ENCODE data around the gene TMEFF2.

The TMEFF2 gene

DNA sequence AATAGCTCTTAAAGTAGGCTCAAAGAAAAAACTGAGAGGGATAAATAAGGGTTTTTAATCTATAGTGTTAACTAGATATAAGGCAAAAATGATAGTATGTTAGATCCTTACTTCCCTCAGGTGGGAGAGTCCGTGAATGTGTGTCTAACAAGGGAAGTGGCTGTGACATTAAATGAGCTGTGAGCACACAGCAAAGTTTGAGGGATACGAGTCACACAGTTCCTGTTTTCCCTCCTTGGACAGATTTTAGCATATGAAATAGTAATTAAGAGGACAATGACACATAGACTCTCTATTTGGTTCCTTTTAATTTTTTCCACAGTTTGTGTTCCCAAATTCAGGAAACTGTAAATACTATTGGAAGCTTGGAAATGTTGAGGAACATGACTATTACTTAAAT lies 199.4 kb downstream of the TMEFF2 start:
- Histone ChIP-seq H3K4me3 (ENCODE audit: control insufficient read depth in 1 of 7, extremely low read depth in 1 of 7, insufficient read depth in 4 of 7, low read depth in 2 of 7, low read length in 6 of 7) (no peak overlapping the region), H3K36me3 (ENCODE audit: control insufficient read depth in 4 of 4, insufficient read depth in 4 of 4, low read length in 3 of 4) (no peaks in the 10 kb centered on the region), H3K27me3 (replicated peaks in 2 of 5; ENCODE audit: control insufficient read depth in 4 of 5, insufficient read depth in 5 of 5, low read length in 4 of 5) (no peaks in the 10 kb centered on the region), H3K27ac (ENCODE audit: insufficient read depth in 1 of 2, low read depth in 1 of 2, low read length in 2 of 2, poor library complexity in 1 of 2, severe bottlenecking in 2 of 2) (no peak overlapping the region), H3K4me1 (ENCODE audit: control extremely low read depth in 1 of 4, control insufficient read depth in 4 of 4, insufficient read depth in 4 of 4, low read length in 3 of 4) (peaks cover 0 to 4% (median 0%) of the 10 kb centered on the region in 4 experiments), H3K9me3 (ENCODE audit: control extremely low read depth in 1 of 5, control insufficient read depth in 4 of 5, insufficient read depth in 2 of 5, low read depth in 1 of 5, low read length in 4 of 5) (no peaks in the 10 kb centered on the region)
- 29% methylated on average over 1 of the region's 2 CpGs for WGBS (ENCODE audit: insufficient coverage)
- ChIA-PET POLR2A (no interaction called here), CTCF (interaction anchor here (1.2 kb wide), 1 partner anchor 49 kb away, joined by 3 read pairs; no protein-coding TSS in a partner anchor)
- DNase-seq: peak in 2 of 3 donors; percentile 27 to 46

DNA sequence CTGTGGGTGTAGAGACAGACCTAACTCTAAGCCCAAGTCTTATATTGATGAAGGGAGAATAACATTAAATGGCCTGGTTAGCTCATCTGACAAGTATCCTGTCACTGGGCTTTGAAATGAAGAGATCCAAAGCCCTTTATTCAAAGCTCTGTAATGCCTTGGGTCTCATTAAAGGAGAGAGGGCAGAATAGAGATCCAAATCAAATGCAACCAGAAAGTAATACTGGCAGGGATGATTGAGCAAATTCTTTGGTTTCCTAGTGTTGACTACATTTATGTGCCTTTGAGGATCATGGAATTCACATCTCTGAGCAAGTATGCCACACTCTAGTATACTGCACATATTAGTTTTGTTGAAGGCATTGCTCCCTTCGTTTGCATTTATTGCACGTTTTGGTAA lies 200.0 kb downstream of the TMEFF2 start:
- Histone ChIP-seq H3K9me3 (ENCODE audit: control extremely low read depth in 1 of 5, control insufficient read depth in 4 of 5, insufficient read depth in 2 of 5, low read depth in 1 of 5, low read length in 4 of 5) (no peaks in the 10 kb centered on the region), H3K27me3 (replicated peaks in 2 of 5; ENCODE audit: control insufficient read depth in 4 of 5, insufficient read depth in 5 of 5, low read length in 4 of 5) (no peaks in the 10 kb centered on the region), H3K36me3 (ENCODE audit: control insufficient read depth in 4 of 4, insufficient read depth in 4 of 4, low read length in 3 of 4) (no peaks in the 10 kb centered on the region), H3K4me3 (ENCODE audit: control insufficient read depth in 1 of 7, extremely low read depth in 1 of 7, insufficient read depth in 4 of 7, low read depth in 2 of 7, low read length in 6 of 7) (no peak overlapping the region), H3K27ac (ENCODE audit: insufficient read depth in 1 of 2, low read depth in 1 of 2, low read length in 2 of 2, poor library complexity in 1 of 2, severe bottlenecking in 2 of 2) (no peak overlapping the region), H3K4me1 (ENCODE audit: control extremely low read depth in 1 of 4, control insufficient read depth in 4 of 4, insufficient read depth in 4 of 4, low read length in 3 of 4) (peaks cover 0 to 4% (median 0%) of the 10 kb centered on the region in 4 experiments)
- ChIA-PET CTCF (interaction anchor here (1.2 kb wide), 1 partner anchor 48 kb away, joined by 3 read pairs; no protein-coding TSS in a partner anchor), POLR2A (no interaction called here)
- no CpG with 5 or more reads among the region's 2 CpGs for WGBS (ENCODE audit: insufficient coverage)
- no peak for DNase-seq

DNA sequence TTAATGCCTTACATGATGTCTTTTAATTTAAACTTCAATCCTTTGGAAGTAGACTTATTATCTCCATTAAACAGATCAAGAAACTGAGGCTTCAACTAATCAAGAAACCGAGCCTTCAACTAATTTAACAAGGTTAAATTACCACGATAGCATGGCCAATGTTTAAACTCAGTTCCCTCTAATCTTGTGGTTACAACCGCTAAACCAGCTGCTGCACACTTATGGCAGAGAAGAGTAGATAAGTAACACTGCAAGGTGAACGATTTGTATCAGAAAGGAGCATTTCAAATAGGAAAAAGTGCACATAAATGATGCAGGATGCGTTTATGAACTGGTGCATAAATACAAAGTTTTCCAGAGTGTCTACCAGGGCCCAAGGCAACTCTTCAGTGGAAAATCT lies 203.3 kb downstream of the TMEFF2 start:
- H3K27me3 ChIP-seq (replicated peaks in 2 of 5; ENCODE audit: control insufficient read depth in 4 of 5, insufficient read depth in 5 of 5, low read length in 4 of 5): no peaks in the 10 kb centered on the region
- peaks cover 0 to 4% (median 0%) of the 10 kb centered on the region in 4 experiments for H3K4me1 ChIP-seq (ENCODE audit: control extremely low read depth in 1 of 4, control insufficient read depth in 4 of 4, insufficient read depth in 4 of 4, low read length in 3 of 4)
- peak in 2 of 3 donors; percentile 29 to 50 for DNase-seq
- WGBS (ENCODE audit: insufficient coverage): 94% methylated on average over 5 of the region's 5 CpGs
- H3K36me3 ChIP-seq (ENCODE audit: control insufficient read depth in 4 of 4, insufficient read depth in 4 of 4, low read length in 3 of 4): no peaks in the 10 kb centered on the region
- ChIA-PET POLR2A (no interaction called here), CTCF (interaction anchor here (1.4 to 1.6 kb wide), 2 partner anchors 9 to 19 kb away, joined by 3 to 7 read pairs; no protein-coding TSS in a partner anchor)
- no peaks in the 10 kb centered on the region for H3K9me3 ChIP-seq (ENCODE audit: control extremely low read depth in 1 of 5, control insufficient read depth in 4 of 5, insufficient read depth in 2 of 5, low read depth in 1 of 5, low read length in 4 of 5)
- H3K4me3 ChIP-seq (ENCODE audit: control insufficient read depth in 1 of 7, extremely low read depth in 1 of 7, insufficient read depth in 4 of 7, low read depth in 2 of 7, low read length in 6 of 7): no peak overlapping the region
- H3K27ac ChIP-seq (ENCODE audit: insufficient read depth in 1 of 2, low read depth in 1 of 2, low read length in 2 of 2, poor library complexity in 1 of 2, severe bottlenecking in 2 of 2): no peak overlapping the region

DNA sequence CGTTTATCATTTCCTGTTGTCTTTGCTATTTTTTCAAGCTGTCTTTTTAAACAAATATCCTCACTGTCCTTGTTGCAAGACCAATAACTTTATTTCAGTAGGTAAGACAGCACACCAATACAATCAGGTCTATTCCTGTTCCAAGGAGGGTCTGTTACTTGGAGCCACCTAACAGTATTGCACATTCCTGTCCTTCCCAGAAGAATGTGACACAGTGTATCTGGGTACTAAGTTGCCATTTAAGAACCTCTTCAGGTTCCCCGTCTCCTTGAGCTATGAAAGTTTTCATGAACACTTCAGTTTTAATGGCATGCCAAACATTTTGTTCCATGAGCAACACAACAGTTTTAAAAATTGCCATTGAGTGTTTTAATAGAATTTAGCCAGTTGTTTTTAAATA lies 209.0 kb downstream of the TMEFF2 start:
- no CpG with 5 or more reads among the region's 2 CpGs for WGBS (ENCODE audit: insufficient coverage)
- Histone ChIP-seq H3K27ac (ENCODE audit: insufficient read depth in 1 of 2, low read depth in 1 of 2, low read length in 2 of 2, poor library complexity in 1 of 2, severe bottlenecking in 2 of 2) (no peak overlapping the region), H3K27me3 (replicated peaks in 2 of 5; ENCODE audit: control insufficient read depth in 4 of 5, insufficient read depth in 5 of 5, low read length in 4 of 5) (no peaks in the 10 kb centered on the region), H3K4me3 (ENCODE audit: control insufficient read depth in 1 of 7, extremely low read depth in 1 of 7, insufficient read depth in 4 of 7, low read depth in 2 of 7, low read length in 6 of 7) (no peak overlapping the region), H3K36me3 (ENCODE audit: control insufficient read depth in 4 of 4, insufficient read depth in 4 of 4, low read length in 3 of 4) (no peaks in the 10 kb centered on the region), H3K4me1 (ENCODE audit: control extremely low read depth in 1 of 4, control insufficient read depth in 4 of 4, insufficient read depth in 4 of 4, low read length in 3 of 4) (no peaks in the 10 kb centered on the region), H3K9me3 (ENCODE audit: control extremely low read depth in 1 of 5, control insufficient read depth in 4 of 5, insufficient read depth in 2 of 5, low read depth in 1 of 5, low read length in 4 of 5) (no peaks in the 10 kb centered on the region)
- CTCF ChIA-PET: interaction anchor here (1.5 kb wide), 1 partner anchor 14 kb away, joined by 5 read pairs; no protein-coding TSS in a partner anchor
- DNase-seq: peak in 1 of 3 donors; percentile 8
- POLR2A ChIA-PET: no interaction called here

DNA sequence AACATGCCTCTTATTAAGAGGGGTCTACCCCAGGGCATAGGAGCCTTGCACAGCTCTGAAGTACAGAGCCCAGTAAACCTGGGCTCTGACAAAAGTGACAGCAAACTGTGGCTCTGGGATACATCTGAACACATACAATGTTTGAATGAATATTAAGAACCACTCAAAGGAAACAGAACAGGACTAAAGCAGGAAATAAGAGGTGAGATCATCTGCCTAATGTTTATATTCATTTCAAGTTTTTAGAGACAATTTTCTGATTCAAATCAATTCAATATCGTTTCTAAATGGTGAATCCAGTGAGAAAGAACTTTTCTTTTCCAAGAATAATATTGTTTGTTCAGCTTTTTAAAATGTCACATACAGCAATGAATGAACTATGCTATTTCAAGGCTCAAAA lies 211.1 kb downstream of the TMEFF2 start:
- no CpG with 5 or more reads among the region's 1 CpG for WGBS (ENCODE audit: insufficient coverage)
- CTCF ChIA-PET: no interaction called here
- H3K4me1 ChIP-seq (ENCODE audit: control extremely low read depth in 1 of 4, control insufficient read depth in 4 of 4, insufficient read depth in 4 of 4, low read length in 3 of 4): no peaks in the 10 kb centered on the region
- POLR2A ChIA-PET: no interaction called here
- H3K27me3 ChIP-seq (replicated peaks in 2 of 5; ENCODE audit: control insufficient read depth in 4 of 5, insufficient read depth in 5 of 5, low read length in 4 of 5): no peaks in the 10 kb centered on the region
- H3K4me3 ChIP-seq (ENCODE audit: control insufficient read depth in 1 of 7, extremely low read depth in 1 of 7, insufficient read depth in 4 of 7, low read depth in 2 of 7, low read length in 6 of 7): no peak overlapping the region
- no peak overlapping the region for H3K27ac ChIP-seq (ENCODE audit: insufficient read depth in 1 of 2, low read depth in 1 of 2, low read length in 2 of 2, poor library complexity in 1 of 2, severe bottlenecking in 2 of 2)
- no peak for DNase-seq
- no peaks in the 10 kb centered on the region for H3K9me3 ChIP-seq (ENCODE audit: control extremely low read depth in 1 of 5, control insufficient read depth in 4 of 5, insufficient read depth in 2 of 5, low read depth in 1 of 5, low read length in 4 of 5)
- H3K36me3 ChIP-seq (ENCODE audit: control insufficient read depth in 4 of 4, insufficient read depth in 4 of 4, low read length in 3 of 4): no peaks in the 10 kb centered on the region

DNA sequence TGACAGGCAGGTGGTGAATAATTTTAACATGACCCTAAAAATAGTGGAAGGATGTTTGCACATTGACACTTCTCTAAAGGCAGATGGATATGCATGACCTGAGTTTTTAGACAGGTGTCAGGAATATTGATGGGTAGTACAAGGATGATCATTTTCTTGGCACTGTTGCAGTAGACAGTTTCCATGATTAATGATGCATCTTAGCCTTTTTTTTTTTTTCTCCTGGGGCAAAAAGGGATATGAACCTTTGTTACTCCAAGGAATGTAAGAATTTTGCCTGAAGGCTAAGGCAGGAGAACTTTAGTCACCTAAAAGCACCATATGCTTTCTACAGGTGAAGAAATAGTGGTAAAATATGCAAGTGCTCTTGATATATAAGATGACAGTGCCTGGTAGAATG lies 211.5 kb downstream of the TMEFF2 start:
- ChIA-PET POLR2A (no interaction called here), CTCF (no interaction called here)
- Histone ChIP-seq H3K4me1 (ENCODE audit: control extremely low read depth in 1 of 4, control insufficient read depth in 4 of 4, insufficient read depth in 4 of 4, low read length in 3 of 4) (no peaks in the 10 kb centered on the region), H3K4me3 (ENCODE audit: control insufficient read depth in 1 of 7, extremely low read depth in 1 of 7, insufficient read depth in 4 of 7, low read depth in 2 of 7, low read length in 6 of 7) (no peak overlapping the region), H3K27me3 (replicated peaks in 2 of 5; ENCODE audit: control insufficient read depth in 4 of 5, insufficient read depth in 5 of 5, low read length in 4 of 5) (no peaks in the 10 kb centered on the region), H3K27ac (ENCODE audit: insufficient read depth in 1 of 2, low read depth in 1 of 2, low read length in 2 of 2, poor library complexity in 1 of 2, severe bottlenecking in 2 of 2) (no peak overlapping the region), H3K36me3 (ENCODE audit: control insufficient read depth in 4 of 4, insufficient read depth in 4 of 4, low read length in 3 of 4) (no peaks in the 10 kb centered on the region), H3K9me3 (ENCODE audit: control extremely low read depth in 1 of 5, control insufficient read depth in 4 of 5, insufficient read depth in 2 of 5, low read depth in 1 of 5, low read length in 4 of 5) (no peaks in the 10 kb centered on the region)
- DNase-seq: no peak

DNA sequence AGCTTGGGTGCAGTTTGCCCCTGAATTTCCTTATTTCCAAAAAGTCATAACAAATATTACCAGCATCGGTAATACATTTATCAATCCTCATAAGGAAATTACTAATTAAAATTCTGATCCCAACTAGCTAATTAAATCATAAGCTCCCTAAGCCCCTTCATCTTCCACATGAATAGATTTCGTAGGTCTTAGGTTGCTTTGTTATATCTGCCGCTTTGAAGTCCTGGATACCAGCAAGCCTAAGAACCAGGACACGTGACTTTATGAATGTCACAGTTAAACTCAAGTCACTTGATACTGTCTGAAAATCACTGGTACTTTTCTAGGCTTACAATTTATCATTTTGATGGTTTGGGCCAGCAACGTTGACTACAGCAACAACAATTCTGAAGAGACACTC lies 213.0 kb downstream of the TMEFF2 start:
- WGBS (ENCODE audit: insufficient coverage): 92% methylated on average over 4 of the region's 5 CpGs
- no peaks in the 10 kb centered on the region for H3K36me3 ChIP-seq (ENCODE audit: control insufficient read depth in 4 of 4, insufficient read depth in 4 of 4, low read length in 3 of 4)
- H3K4me1 ChIP-seq (ENCODE audit: control extremely low read depth in 1 of 4, control insufficient read depth in 4 of 4, insufficient read depth in 4 of 4, low read length in 3 of 4): no peaks in the 10 kb centered on the region
- H3K27me3 ChIP-seq (replicated peaks in 2 of 5; ENCODE audit: control insufficient read depth in 4 of 5, insufficient read depth in 5 of 5, low read length in 4 of 5): no peaks in the 10 kb centered on the region
- ChIA-PET CTCF (no interaction called here), POLR2A (no interaction called here)
- H3K27ac ChIP-seq (ENCODE audit: insufficient read depth in 1 of 2, low read depth in 1 of 2, low read length in 2 of 2, poor library complexity in 1 of 2, severe bottlenecking in 2 of 2): no peak overlapping the region
- no peak for DNase-seq
- H3K9me3 ChIP-seq (ENCODE audit: control extremely low read depth in 1 of 5, control insufficient read depth in 4 of 5, insufficient read depth in 2 of 5, low read depth in 1 of 5, low read length in 4 of 5): no peaks in the 10 kb centered on the region
- no peak overlapping the region for H3K4me3 ChIP-seq (ENCODE audit: control insufficient read depth in 1 of 7, extremely low read depth in 1 of 7, insufficient read depth in 4 of 7, low read depth in 2 of 7, low read length in 6 of 7)

All from common myeloid progenitor, CD34-positive (primary cell).